ENCODE results near the gene RSPH1.

The RSPH1 gene

GRCh38 chr21:42531771-42532170, 35.7 kb upstream of the RSPH1 start:
- DNase-seq: no peak

GRCh38 chr21:42530167-42530518, 34.1 kb upstream of the RSPH1 start:
- DNase-seq: no peak

- DNase-seq: peak; percentile 16
Observed at GRCh38 chr21:42527489-42528158, 31.6 kb upstream of the RSPH1 start.

GRCh38 chr21:42527127-42527488, 31.1 kb upstream of the RSPH1 start:
- DNase-seq: no peak

DNA sequence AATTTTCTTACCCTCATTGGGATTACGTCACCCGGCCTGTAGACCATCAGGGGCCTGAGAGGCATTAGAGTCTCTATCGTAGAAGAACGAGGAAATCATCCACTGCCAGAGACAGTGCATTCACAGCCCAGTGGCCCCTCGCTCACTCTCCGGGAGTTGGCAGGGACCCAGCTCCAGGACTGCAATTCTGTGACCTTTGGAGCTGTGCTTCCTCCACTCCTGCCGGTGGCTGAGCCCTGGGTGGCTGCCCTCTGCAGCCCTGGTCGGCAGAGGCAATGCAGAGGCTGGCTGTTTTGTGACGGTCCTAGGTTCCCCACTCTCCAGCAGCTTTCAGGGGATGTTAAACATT, 30.3 kb upstream of the RSPH1 start:
- DNase-seq: no peak

DNA sequence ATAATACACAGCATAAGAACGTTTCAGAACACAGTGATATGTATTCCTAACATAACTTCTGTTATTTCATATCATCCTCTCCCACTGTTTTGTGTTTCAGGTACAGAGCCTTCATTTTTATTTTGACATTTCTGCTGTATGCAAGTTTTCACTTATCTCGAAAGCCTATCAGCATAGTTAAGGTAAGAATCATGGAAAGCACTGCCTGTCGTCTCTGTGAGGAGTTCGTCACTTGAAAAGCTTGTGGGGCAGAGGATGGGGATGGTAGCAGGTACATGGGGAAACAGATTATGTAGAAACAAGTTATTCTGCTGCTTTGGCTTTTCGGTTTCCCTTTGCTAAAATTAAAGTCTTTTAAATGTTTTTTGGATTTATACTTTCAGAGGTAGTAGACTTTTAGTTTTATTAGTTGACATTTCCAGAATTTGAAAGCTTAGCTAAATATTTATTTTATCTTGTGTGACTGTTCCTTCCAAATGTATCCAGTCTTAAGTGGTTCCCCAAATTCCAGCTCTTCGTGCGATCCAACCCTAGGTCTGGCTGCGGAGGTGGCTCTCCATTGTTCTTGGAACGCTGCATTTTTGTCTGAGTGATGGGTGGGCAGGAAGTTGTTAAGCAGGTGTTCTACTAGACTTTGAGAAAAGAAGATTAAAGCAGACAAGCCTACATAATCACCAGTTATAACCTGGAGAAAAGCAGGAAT, 29.8 kb upstream of the RSPH1 start:
- no peak for DNase-seq

GRCh38 chr21:42525029-42525581, 29.1 kb upstream of the RSPH1 start:
- no peak for DNase-seq

- DNase-seq: no peak
Observed at GRCh38 chr21:42524341-42525028, 28.5 kb upstream of the RSPH1 start.

- DNase-seq: no peak
Observed at GRCh38 chr21:42523941-42524340, 27.9 kb upstream of the RSPH1 start.

DNA sequence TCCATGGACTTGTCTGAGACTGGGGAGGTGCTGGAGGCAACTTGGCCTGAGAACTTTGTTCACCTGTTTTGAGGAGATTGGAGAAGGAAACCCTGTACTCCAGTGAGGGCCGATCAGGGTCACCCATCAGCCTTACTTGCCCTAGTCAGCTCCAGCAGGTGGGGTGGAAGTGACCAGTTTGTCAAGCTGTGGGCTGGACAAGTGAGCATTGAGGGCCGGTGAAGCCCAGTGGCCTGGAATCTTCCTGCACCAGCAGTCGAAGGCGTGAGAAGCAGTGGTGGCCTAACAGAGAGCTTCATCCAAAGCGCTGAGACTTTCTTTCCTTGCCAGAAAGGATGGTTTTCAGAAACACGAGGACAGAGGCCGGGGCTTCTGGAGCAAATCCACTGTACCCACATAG, 27.2 kb upstream of the RSPH1 start:
- no peak for DNase-seq

- DNase-seq: no peak
Observed at GRCh38 chr21:42522771-42523170, 26.7 kb upstream of the RSPH1 start.

- no peak for DNase-seq
Observed at GRCh38 chr21:42522271-42522670, 26.2 kb upstream of the RSPH1 start.

GRCh38 chr21:42521805-42522204, 25.8 kb upstream of the RSPH1 start:
- DNase-seq: no peak

DNA sequence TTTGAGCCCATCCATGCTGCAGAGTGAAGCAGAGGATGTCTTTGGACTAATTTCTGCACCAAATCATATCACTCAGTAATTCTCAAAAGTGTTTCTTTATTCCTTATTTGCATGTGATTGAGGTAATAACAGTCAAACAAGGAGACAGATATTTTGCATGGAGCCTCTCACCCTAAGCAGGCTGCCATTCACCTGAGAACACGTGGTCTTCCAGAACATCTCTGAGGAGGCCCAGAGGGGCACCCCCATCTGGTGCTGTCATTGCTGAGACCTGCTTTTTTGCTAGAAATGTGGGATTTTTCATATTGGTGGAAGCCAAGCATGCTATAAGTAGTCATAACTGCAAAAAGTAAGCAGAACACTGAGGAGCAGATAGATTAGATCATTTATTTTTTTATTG, 25.4 kb upstream of the RSPH1 start:
- no peak for DNase-seq

DNA sequence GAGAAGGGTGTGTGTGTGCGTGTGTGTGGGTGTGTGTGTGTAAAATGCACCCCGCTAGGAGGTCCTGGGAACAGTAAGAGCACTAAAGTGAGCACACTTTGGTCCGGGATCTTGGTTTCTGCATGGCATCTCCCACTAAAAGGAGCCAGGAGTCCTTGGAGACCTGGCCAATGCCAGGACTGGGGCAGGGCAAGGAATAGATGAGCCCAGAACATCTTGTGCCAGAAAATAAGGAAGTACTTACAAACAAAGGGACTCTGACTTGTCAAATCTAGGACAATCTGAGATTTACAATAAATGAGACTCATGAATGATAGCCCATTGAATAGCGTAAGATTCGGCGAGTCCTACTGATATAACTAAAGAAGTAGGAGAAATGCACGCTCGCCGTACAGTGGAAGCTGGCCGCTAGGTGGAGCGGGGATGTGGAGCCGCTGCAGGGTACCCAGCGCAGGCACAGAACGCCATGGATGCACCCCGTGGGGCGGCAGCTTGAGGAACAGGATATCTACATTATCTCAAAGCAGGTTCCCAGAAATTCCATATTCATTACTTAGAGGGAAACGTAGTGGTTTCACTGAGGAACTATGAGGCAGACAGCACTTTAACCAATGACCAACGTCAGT, 24.7 kb upstream of the RSPH1 start:
- DNase-seq: no peak

DNA sequence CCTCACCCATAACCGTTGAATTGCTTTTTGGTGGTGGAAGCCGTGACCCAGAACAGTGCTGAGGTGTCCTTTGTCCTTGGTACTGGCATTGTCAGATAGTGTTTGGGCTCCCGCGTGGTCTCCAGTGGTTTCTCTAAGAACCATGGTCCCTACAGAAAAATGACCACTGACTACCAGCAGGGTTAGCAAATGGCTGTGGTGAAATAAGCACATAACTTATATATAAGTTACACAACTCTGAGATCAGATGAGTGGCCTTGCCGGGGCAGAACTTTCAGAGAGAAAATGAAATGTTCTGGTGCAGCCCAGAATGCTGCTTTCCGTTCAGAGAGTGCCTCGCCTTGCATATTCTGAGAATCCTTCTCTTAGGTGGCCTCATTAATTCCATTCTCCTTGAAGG, 22.6 kb upstream of the RSPH1 start:
- no peak for DNase-seq

DNA sequence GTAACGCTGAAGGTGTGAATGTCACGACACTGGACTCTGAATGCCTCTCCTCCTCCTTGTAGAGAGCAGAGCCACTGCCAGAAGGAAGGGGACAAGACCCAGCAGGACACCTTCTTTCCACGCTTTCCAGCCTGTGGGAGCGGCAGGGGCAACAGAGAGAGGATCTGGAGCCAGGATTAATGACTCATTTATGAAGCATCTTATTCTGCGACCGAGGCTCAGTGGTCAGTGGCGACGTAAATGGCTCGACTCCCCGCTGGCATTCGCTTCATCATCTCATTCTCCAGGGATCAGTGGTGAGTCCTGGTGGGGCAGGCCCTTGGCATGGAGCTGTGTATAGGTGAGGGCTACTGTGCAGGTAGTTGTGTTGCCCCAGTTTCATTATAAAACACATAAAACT, 22.2 kb upstream of the RSPH1 start:
- DNase-seq: no peak

GRCh38 chr21:42515708-42516502, 19.9 kb upstream of the RSPH1 start:
- DNase-seq: no peak

DNA sequence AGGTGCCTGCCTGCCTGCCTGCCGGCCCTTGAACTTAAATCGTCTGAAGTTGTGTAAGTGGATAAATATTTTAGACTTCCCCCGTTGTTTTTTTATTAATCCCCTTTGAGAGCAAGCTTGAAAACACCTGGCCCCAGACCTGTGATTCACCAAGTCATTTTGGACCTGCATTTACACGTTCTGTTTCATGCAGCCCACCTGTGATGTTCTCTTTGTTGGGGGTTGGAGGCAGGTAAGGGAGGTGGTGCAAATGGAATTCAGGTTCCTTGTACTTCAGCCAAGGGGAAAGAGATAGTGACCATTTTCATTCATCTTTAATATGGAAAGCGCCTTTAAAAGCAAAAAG, 18.8 kb upstream of the RSPH1 start:
- DNase-seq: no peak

- peak; percentile 72 for DNase-seq
Observed at GRCh38 chr21:42513985-42514882, 18.2 kb upstream of the RSPH1 start.

- DNase-seq: peak; percentile 49
Observed at GRCh38 chr21:42513151-42513984, 17.3 kb upstream of the RSPH1 start, which contains the start of gene SLC37A1. Gene SLC37A1 (plus strand): TSS chr21:42513852. CDS start chr21:42518455, 4,603 bp downstream.

All from stimulated activated CD4-positive, alpha-beta T cell treated with anti-CD3 and anti-CD28 coated beads, Interleukin-12 subunit alpha, Interleukin-12 subunit beta, amount 100 ng/mL, for 4 hours (primary cell).